ENCODE results near the gene ANKRD60. TPM values are rescaled to one million over a fixed set of nuclear protein-coding genes. Genes with fewer than 3 reads are reported as not detected.

Gene ANKRD60
- total and polyA plus RNA-seq, 2 donors (not counting 1 experiment from before 2014, with no cell fraction given) = not detected

GRCh38 chr20:58201616-58202015 is 26.8 kb downstream of the ANKRD60 start:
- Histone ChIP-seq H3K9ac (ENCODE audit: insufficient read depth, low read length) (no peak overlapping the region), H3K4me1 (ENCODE audit: control insufficient read depth, extremely low read depth, insufficient read depth, low read length) (no peaks in the 10 kb centered on the region)

GRCh38 chr20:58199469-58199868 is 29.0 kb downstream of the ANKRD60 start:
- Histone ChIP-seq H3K79me2 (ENCODE audit: control insufficient read depth, insufficient read depth, low read length) (no peaks in the 10 kb centered on the region), H3K9ac (ENCODE audit: insufficient read depth, low read length) (no peak overlapping the region), H3K4me1 (ENCODE audit: control insufficient read depth, extremely low read depth, insufficient read depth, low read length) (no peaks in the 10 kb centered on the region), H3K27me3 (ENCODE audit: control insufficient read depth, insufficient read depth, low read length) (no peaks in the 10 kb centered on the region), H3K36me3 (ENCODE audit: control insufficient read depth, insufficient read depth, low read length) (no peaks in the 10 kb centered on the region), H4K20me1 (ENCODE audit: control insufficient read depth, extremely low read depth, insufficient read depth, low read length) (no peaks in the 10 kb centered on the region), H3K4me2 (ENCODE audit: extremely low read depth, insufficient read depth, low read length) (no peak overlapping the region), H3K9me3 (ENCODE audit: control insufficient read depth, insufficient read depth, low read depth, low read length) (no peaks in the 10 kb centered on the region), H2AFZ (ENCODE audit: low read length) (no peak overlapping the region), H3K27ac (ENCODE audit: insufficient read depth, low read length) (no peak overlapping the region), H3K4me3 (replicated peaks in 1 of 4; ENCODE audit: control extremely low read depth in 1 of 4, insufficient read depth in 1 of 4, low read depth in 3 of 4, low read length in 4 of 4) (no peak overlapping the region)
- TF ChIP-seq EZH2 (IDR thresholded peaks at IDR 0.05; ENCODE audit: low read length, missing control alignments) = no peak
- TF ChIP-seq CTCF (conservative IDR thresholded peaks at IDR 0.05 in 1 of 2, IDR thresholded peaks at IDR 0.05 in 1 of 2; ENCODE audit: low read depth in 1 of 2, low read length in 2 of 2) = no peak
- DNase-seq (ENCODE audit: low read depth in 2 of 2) = no peak

More at GRCh38 chr20:58201616-58202015, 26.8 kb downstream of the ANKRD60 start:
- no peak overlapping the region for H3K4me3 ChIP-seq (replicated peaks in 1 of 4; ENCODE audit: control extremely low read depth in 1 of 4, insufficient read depth in 1 of 4, low read depth in 3 of 4, low read length in 4 of 4)
- no peak for TF ChIP-seq CTCF (conservative IDR thresholded peaks at IDR 0.05 in 1 of 2, IDR thresholded peaks at IDR 0.05 in 1 of 2; ENCODE audit: low read depth in 1 of 2, low read length in 2 of 2)
- no peak for TF ChIP-seq EZH2 (IDR thresholded peaks at IDR 0.05; ENCODE audit: low read length, missing control alignments)
- no peaks in the 10 kb centered on the region for H4K20me1 ChIP-seq (ENCODE audit: control insufficient read depth, extremely low read depth, insufficient read depth, low read length)
- no peaks in the 10 kb centered on the region for H3K27me3 ChIP-seq (ENCODE audit: control insufficient read depth, insufficient read depth, low read length)
- no peak overlapping the region for H3K4me2 ChIP-seq (ENCODE audit: extremely low read depth, insufficient read depth, low read length)
- H3K9me3 ChIP-seq (ENCODE audit: control insufficient read depth, insufficient read depth, low read depth, low read length) = no peaks in the 10 kb centered on the region
- H3K79me2 ChIP-seq (ENCODE audit: control insufficient read depth, insufficient read depth, low read length) = no peaks in the 10 kb centered on the region
- H3K27ac ChIP-seq (ENCODE audit: insufficient read depth, low read length) = no peak overlapping the region
- DNase-seq (ENCODE audit: low read depth in 2 of 2) = no peak
- H3K36me3 ChIP-seq (ENCODE audit: control insufficient read depth, insufficient read depth, low read length) = no peaks in the 10 kb centered on the region
- H2AFZ ChIP-seq (ENCODE audit: low read length) = no peak overlapping the region

GRCh38 chr20:58198901-58199355 is 29.5 kb downstream of the ANKRD60 start:
- H3K4me3 ChIP-seq (replicated peaks in 1 of 4; ENCODE audit: control extremely low read depth in 1 of 4, insufficient read depth in 1 of 4, low read depth in 3 of 4, low read length in 4 of 4) = no peak overlapping the region
- H3K9me3 ChIP-seq (ENCODE audit: control insufficient read depth, insufficient read depth, low read depth, low read length) = no peaks in the 10 kb centered on the region
- no peaks in the 10 kb centered on the region for H3K79me2 ChIP-seq (ENCODE audit: control insufficient read depth, insufficient read depth, low read length)
- no peak overlapping the region for H3K27ac ChIP-seq (ENCODE audit: insufficient read depth, low read length)
- no peak overlapping the region for H2AFZ ChIP-seq (ENCODE audit: low read length)
- no peaks in the 10 kb centered on the region for H3K4me1 ChIP-seq (ENCODE audit: control insufficient read depth, extremely low read depth, insufficient read depth, low read length)
- TF ChIP-seq CTCF (conservative IDR thresholded peaks at IDR 0.05 in 1 of 2, IDR thresholded peaks at IDR 0.05 in 1 of 2; ENCODE audit: low read depth in 1 of 2, low read length in 2 of 2) (no peak), EZH2 (IDR thresholded peaks at IDR 0.05; ENCODE audit: low read length, missing control alignments) (no peak)
- DNase-seq (ENCODE audit: low read depth in 2 of 2) = no peak
- no peaks in the 10 kb centered on the region for H3K27me3 ChIP-seq (ENCODE audit: control insufficient read depth, insufficient read depth, low read length)
- H4K20me1 ChIP-seq (ENCODE audit: control insufficient read depth, extremely low read depth, insufficient read depth, low read length) = no peaks in the 10 kb centered on the region
- no peak overlapping the region for H3K4me2 ChIP-seq (ENCODE audit: extremely low read depth, insufficient read depth, low read length)
- no peaks in the 10 kb centered on the region for H3K36me3 ChIP-seq (ENCODE audit: control insufficient read depth, insufficient read depth, low read length)
- no peak overlapping the region for H3K9ac ChIP-seq (ENCODE audit: insufficient read depth, low read length)

All from fibroblast of lung (primary cell).